Subcutaneous abdominal adipose tissue (tissue), 5 donors: ENCODE data around the gene PKN2.

Source experiments
- H3K27ac ChIP-seq: one replicate; pipeline ENCODE4 v1.7.0; 2013; ENCODE audit warnings: low read depth, mild to moderate bottlenecking, inconsistent platforms, low read length, moderate library complexity
- H3K27me3 ChIP-seq, 5 donors: one replicate each; pipeline ENCODE4 v1.7.0; 2013; ENCODE audit warnings: low read length in 5 of 5, inconsistent platforms in 1 of 5; ENCODE audit not compliant: control insufficient read depth in 5 of 5, insufficient read depth in 4 of 5
- H3K36me3 ChIP-seq, 5 donors: one replicate each; pipeline ENCODE4 v1.7.0; 2013; ENCODE audit warnings: low read length in 5 of 5; ENCODE audit not compliant: control insufficient read depth in 5 of 5, insufficient read depth in 5 of 5
- H3K4me1 ChIP-seq, 5 donors: one replicate each; pipeline ENCODE4 v1.7.0; 2013; ENCODE audit warnings: low read length in 5 of 5, mild to moderate bottlenecking in 3 of 5, moderate library complexity in 1 of 5; ENCODE audit not compliant: control insufficient read depth in 5 of 5, insufficient read depth in 5 of 5
- H3K4me3 ChIP-seq, 5 donors: one replicate each; pipeline ENCODE4 v1.7.0; 2013; ENCODE audit warnings: low read length in 5 of 5, low read depth in 1 of 5
- H3K9ac ChIP-seq, 5 donors: one replicate each; pipeline ENCODE4 v1.7.0; 2013; ENCODE audit warnings: low read length in 5 of 5, mild to moderate bottlenecking in 4 of 5, moderate library complexity in 3 of 5
- H3K9me3 ChIP-seq, 5 donors: one replicate each; pipeline ENCODE4 v1.7.0; 2013; ENCODE audit warnings: low read length in 5 of 5; ENCODE audit not compliant: control insufficient read depth in 5 of 5
- donor health status: healthy.
- donor health status: healthy.
- donor health status: healthy.
- donor health status: healthy.
- donor health status: healthy.

The PKN2 gene

GRCh38 chr1:88729297-88729696 is 45.2 kb downstream of the PKN2 start:
- Histone ChIP-seq H3K9me3 (peaks cover 0 to 2% (median 0%) of the 10 kb centered on the region in 5 donors), H3K27ac (no peak overlapping the region), H3K4me1 (peaks cover 3 to 28% (median 19%) of the 10 kb centered on the region in 5 donors), H3K4me3 (no peak overlapping the region), H3K27me3 (no peaks in the 10 kb centered on the region), H3K9ac (no peak overlapping the region), H3K36me3 (peaks cover 0 to 6% (median 3%) of the 10 kb centered on the region in 5 donors)

DNA sequence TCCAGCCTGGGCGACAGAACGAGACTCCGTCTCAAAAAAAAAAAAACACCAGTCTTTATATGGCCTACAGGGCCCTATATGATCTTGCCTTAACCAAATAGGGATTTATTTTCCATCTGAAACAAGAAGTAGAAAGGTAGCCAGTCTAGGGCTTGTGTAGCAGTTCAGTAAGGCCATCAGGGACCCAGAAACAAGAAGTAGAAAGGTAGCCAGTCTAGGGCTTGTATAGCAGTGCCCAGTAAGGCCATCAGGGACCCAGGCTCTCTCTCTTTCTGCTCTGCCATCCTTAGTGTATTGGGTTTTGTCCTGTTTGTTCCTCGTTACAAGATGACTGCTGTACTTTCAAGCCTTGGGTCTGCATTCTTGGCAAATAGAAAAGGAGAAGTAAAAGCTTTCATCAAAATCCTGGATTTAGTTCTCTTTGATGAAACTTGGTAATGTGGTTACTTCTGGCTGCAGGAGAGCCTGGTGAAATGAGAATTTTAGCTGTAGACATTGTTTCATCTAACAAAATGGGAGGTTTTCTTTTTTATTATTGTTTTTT is 46.1 kb downstream of the PKN2 start:
- Histone ChIP-seq H3K36me3 (peaks cover 0 to 6% (median 3%) of the 10 kb centered on the region in 5 donors), H3K9ac (no peak overlapping the region), H3K27me3 (no peaks in the 10 kb centered on the region), H3K4me1 (peaks cover 3 to 28% (median 19%) of the 10 kb centered on the region in 5 donors), H3K9me3 (peaks cover 0 to 7% (median 2%) of the 10 kb centered on the region in 5 donors), H3K27ac (no peak overlapping the region), H3K4me3 (no peak overlapping the region)

- Histone ChIP-seq H3K27ac (peak overlapping the region; percentile 47), H3K4me3 (no peak overlapping the region), H3K4me1 (peaks cover 3 to 28% (median 19%) of the 10 kb centered on the region in 5 donors), H3K9ac (no peak overlapping the region), H3K9me3 (peaks cover 0 to 8% (median 2%) of the 10 kb centered on the region in 5 donors), H3K27me3 (no peaks in the 10 kb centered on the region), H3K36me3 (peaks cover 0 to 6% (median 3%) of the 10 kb centered on the region in 5 donors)
These were observed 46.9 kb downstream of the PKN2 start for GRCh38 chr1:88730995-88731394.

DNA sequence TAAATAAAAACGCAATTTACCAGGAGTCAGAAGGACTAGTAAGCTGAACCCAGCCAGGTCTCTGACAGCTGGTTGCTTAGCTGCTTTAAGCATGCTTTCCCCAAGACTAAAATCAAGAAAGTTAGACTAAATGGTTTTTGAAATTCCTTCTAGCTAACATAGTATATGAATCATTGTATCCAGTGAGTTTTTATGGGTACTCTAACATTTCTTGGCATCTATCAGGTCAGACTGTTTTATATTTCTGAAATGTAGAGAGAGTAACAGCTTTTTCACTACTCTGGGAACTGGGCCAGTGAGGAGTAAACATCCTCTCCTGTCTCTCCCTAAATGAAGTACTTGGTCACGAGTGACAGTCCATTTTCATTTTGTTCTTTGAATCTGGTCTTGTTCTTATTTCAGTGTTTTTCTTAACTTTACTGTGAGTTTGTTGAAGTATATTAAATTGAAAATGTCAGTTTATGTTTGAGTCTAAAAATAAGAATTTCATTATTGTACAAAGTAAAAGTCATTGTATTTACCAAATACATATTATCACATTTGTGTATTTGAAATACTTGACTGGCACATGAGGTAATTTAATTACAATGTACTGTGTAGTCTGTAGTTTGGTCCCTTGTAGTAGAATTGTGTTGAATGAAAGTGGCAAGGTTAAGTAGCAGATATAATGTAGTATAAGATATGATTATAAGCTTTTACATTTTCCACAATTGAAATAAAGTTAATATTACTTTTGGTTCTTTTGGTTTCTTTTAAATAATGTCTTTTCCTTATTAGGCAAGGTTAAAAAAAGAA is 47.6 kb downstream of the PKN2 start:
- peak overlapping the region in 3 of 5 donors; percentile 17 to 40 (median 25) for H3K9ac ChIP-seq

DNA sequence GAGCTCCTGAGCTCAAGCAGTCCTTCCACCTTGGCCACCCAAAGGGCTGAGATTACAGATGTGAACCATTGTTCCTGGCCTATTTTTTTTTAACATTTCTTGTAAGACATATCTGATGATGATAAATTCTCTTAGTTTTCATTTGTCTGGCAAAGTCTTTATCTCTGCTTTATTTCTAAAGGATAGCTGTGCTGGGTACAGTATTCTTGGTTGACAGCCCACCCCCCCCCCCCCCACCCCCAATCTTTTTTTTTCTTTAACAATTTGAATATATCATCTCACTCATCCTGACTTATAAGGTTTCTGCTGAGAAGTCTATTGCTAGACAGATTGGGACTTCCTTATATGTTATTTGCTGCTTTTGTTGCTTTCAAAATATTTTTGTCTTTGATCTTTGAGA is 51.3 kb downstream of the PKN2 start:
- Histone ChIP-seq H3K27me3 (no peaks in the 10 kb centered on the region), H3K4me1 (peaks cover 3 to 21% (median 16%) of the 10 kb centered on the region in 5 donors), H3K4me3 (no peak overlapping the region), H3K36me3 (no peaks in the 10 kb centered on the region), H3K9ac (no peak overlapping the region), H3K27ac (no peak overlapping the region), H3K9me3 (peaks cover 0 to 8% (median 2%) of the 10 kb centered on the region in 5 donors)

More for the DNA sequence above, 47.6 kb downstream of the PKN2 start:
- H3K9me3 ChIP-seq: peaks cover 0 to 8% (median 2%) of the 10 kb centered on the region in 5 donors
- peaks cover 0 to 6% (median 3%) of the 10 kb centered on the region in 5 donors for H3K36me3 ChIP-seq
- H3K4me1 ChIP-seq: peaks cover 3 to 28% (median 20%) of the 10 kb centered on the region in 5 donors
- peak overlapping the region; percentile 47 for H3K27ac ChIP-seq
- H3K4me3 ChIP-seq: no peak overlapping the region
- H3K27me3 ChIP-seq: no peaks in the 10 kb centered on the region

DNA sequence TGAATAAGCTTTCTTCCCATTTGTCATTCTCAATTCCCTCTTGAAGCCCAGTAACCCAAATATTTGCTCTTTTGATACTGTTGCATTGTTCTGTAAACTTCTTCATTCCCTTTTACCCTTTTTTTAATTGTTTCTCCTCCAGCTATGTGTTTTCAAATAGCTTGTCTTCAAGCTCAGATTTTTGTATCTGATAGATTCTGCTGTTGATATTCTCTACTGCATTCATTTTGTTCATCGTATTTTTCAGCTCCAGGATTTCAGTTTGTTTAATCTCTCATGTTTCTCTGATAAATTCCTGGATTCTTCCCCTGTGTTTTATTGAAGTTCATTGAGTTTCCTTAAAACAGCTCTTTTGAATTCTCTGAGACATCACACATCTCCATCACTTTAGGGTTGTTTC is 51.8 kb downstream of the PKN2 start:
- Histone ChIP-seq H3K27ac (no peak overlapping the region), H3K9ac (no peak overlapping the region), H3K4me1 (peaks cover 3 to 20% (median 14%) of the 10 kb centered on the region in 5 donors), H3K4me3 (no peak overlapping the region), H3K36me3 (no peaks in the 10 kb centered on the region), H3K9me3 (peaks cover 0 to 8% (median 2%) of the 10 kb centered on the region in 5 donors), H3K27me3 (no peaks in the 10 kb centered on the region)

DNA sequence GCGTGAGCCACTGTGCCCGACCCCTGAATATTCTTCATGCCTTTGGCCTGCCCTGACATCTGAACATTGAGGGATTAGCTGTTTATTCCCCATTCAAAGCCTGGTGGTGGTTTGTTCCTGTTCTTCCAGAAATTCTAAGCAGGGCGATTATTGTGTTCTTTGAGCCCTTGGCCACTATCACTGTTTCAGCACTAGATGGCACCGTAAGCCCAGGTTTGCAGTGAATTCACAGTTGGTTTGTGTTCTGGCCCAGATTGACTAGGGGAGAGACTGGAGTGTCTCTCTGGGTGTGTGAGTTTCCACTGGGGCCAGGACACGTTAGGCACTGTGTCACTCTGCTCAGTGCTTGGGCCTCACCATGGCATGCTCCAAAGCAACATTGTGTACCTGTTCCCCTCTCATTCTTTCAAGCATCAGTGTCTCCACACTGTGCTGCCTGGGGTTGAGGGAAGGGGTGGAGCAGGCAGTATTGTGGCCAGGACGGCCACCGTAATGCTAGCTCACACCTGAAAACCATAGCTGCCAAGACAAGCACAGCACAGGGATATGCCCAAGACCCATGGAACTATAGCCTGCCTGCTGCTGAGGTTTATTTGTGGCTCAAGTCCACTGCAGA is 52.7 kb downstream of the PKN2 start:
- Histone ChIP-seq H3K27me3 (no peaks in the 10 kb centered on the region), H3K9ac (no peak overlapping the region), H3K4me1 (peaks cover 0 to 16% (median 8%) of the 10 kb centered on the region in 5 donors), H3K9me3 (peaks cover 0 to 8% (median 2%) of the 10 kb centered on the region in 5 donors), H3K4me3 (no peak overlapping the region), H3K27ac (no peak overlapping the region), H3K36me3 (no peaks in the 10 kb centered on the region)

- Histone ChIP-seq H3K4me3 (no peak overlapping the region), H3K36me3 (no peaks in the 10 kb centered on the region), H3K27me3 (no peaks in the 10 kb centered on the region), H3K4me1 (peaks cover 0 to 15% (median 8%) of the 10 kb centered on the region in 5 donors), H3K27ac (no peak overlapping the region), H3K9me3 (peaks cover 0 to 8% (median 2%) of the 10 kb centered on the region in 5 donors), H3K9ac (no peak overlapping the region)
These were observed 53.4 kb downstream of the PKN2 start for GRCh38 chr1:88737338-88737927.

DNA sequence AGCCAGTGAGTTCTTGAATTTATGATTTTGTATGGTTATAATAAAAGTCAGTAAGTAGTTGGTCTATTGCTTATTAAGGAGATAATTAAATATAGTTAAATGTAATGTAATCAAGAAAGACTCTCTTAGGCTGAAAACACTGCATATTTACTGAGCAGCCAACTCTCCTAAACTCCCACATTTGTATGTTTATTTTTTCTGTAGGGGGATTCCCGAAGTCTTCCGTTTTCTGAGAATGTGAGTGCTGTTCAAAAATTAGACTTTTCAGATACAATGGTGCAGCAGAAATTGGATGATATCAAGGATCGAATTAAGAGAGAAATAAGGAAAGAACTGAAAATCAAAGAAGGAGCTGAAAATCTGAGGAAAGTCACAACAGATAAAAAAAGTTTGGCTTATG is 56.7 kb downstream of the PKN2 start:
- Histone ChIP-seq H3K36me3 (peaks cover 0 to 6% (median 3%) of the 10 kb centered on the region in 5 donors), H3K27me3 (no peaks in the 10 kb centered on the region), H3K27ac (no peak overlapping the region), H3K9me3 (no peaks in the 10 kb centered on the region), H3K9ac (no peak overlapping the region), H3K4me1 (peaks cover 0 to 15% (median 8%) of the 10 kb centered on the region in 5 donors), H3K4me3 (no peak overlapping the region)
